PC-9 (cell line): ENCODE measurements around the gene RGS3. TPM values are rescaled to one million over a fixed set of nuclear protein-coding genes. Genes with fewer than 3 reads are reported as not detected.

Source experiments
- BruUV-seq: library from RNA; stranded (reverse); fragments of 400-500 nt; replicated peaks from 2 replicates; lab custom pipeline; 2021; lab: Mats Ljungman, UMichigan
- CTCF ChIA-PET: fragments of 300-600 bp; sonication (Branson Sonifier 250); formaldehyde crosslinking; loops from one replicate; lab custom pipeline; 2022; ENCODE audit warnings: antibody characterized with exemption; lab: Charles Lee
- POLR2A ChIA-PET: fragments of 300-600 bp; sonication (Branson Sonifier 250); formaldehyde crosslinking; loops from one replicate; lab custom pipeline; 2022; ENCODE audit warnings: antibody characterized with exemption; ENCODE audit not compliant: unreplicated experiment; lab: Charles Lee
- DNase-seq, 2 experiments: peaks; one replicate each; pipeline versions ENCODE4 v3.0.0 to v3.0.0-alpha.2; 2015 to 2022; ENCODE audit warnings: mixed read lengths in 1 of 2
- H2AFZ ChIP-seq: fragments of 200-600 bp; sonication (generic); 2 replicates; pipeline ENCODE4 v1.8.1; 2017; ENCODE audit warnings: antibody characterized with exemption
- H3F3A ChIP-seq: fragments of 200-600 bp; sonication (generic); 2 replicates; pipeline ENCODE4 v1.8.1; 2017; ENCODE audit warnings: antibody characterized with exemption, mild to moderate bottlenecking, low read depth; ENCODE audit not compliant: insufficient read depth
- H3K27ac ChIP-seq: fragments of 200-600 bp; sonication (generic); 2 replicates; pipeline ENCODE4 v1.6.1; 2016; ENCODE audit warnings: mixed run types
- H3K27me3 ChIP-seq: fragments of 200-600 bp; sonication (generic); 2 replicates; pipeline ENCODE4 v1.6.1; 2016; ENCODE audit warnings: low read depth, mixed run types; ENCODE audit not compliant: insufficient read depth
- H3K36me3 ChIP-seq: fragments of 200-600 bp; sonication (generic); 2 replicates; pipeline ENCODE4 v1.6.1; 2016; ENCODE audit warnings: low read depth, mixed run types
- H3K4me1 ChIP-seq: fragments of 200-600 bp; sonication (generic); replicated peaks from 2 replicates; pipeline ENCODE4 v1.6.1; 2016; ENCODE audit warnings: mixed run types; ENCODE audit not compliant: insufficient read depth
- H3K4me2 ChIP-seq: fragments of 200-600 bp; sonication (generic); 2 replicates; pipeline ENCODE4 v1.6.1; 2017; ENCODE audit warnings: mixed run types
- H3K4me3 ChIP-seq: fragments of 200-600 bp; sonication (generic); 2 replicates; pipeline ENCODE4 v1.6.1; 2016; ENCODE audit warnings: mixed run types
- H3K79me2 ChIP-seq: fragments of 200-600 bp; sonication (generic); 2 replicates; pipeline ENCODE4 v1.6.1; 2017; ENCODE audit warnings: low read depth, mixed run types
- H3K9me2 ChIP-seq: fragments of 200-600 bp; sonication (generic); 2 replicates; pipeline ENCODE4 v1.8.1; 2017; ENCODE audit warnings: mild to moderate bottlenecking; ENCODE audit not compliant: insufficient read depth
- H3K9me3 ChIP-seq: fragments of 200-600 bp; sonication (generic); 2 replicates; pipeline ENCODE4 v1.8.1; 2016; ENCODE audit warnings: low read depth; ENCODE audit not compliant: insufficient read depth
- H4K20me1 ChIP-seq: fragments of 200-600 bp; sonication (generic); 2 replicates; pipeline ENCODE4 v1.8.1; 2017; ENCODE audit not compliant: insufficient read depth
- EZH2 ChIP-seq: fragments of 200-600 bp; sonication (generic); IDR thresholded peaks from 2 replicates; pipeline ENCODE4 v1.8.0; 2017; ENCODE audit warnings: antibody characterized with exemption, low read depth
- intact Hi-C: fragments of 100-400 bp; cut with micrococcal nuclease; formaldehyde crosslinking; loops from one replicate; pipeline ENCODE4 v1.10.0; 2022; ENCODE audit not compliant: unreplicated experiment
- total RNA-seq: library from RNA; stranded (reverse); gene quantifications from 2 replicates; pipeline ENCODE4 v1.2.3, GENCODE V29; 2021
- TF ChIP-seq, protein P1 (sequence below): fragments of 200-600 bp; sonication (generic); conservative IDR thresholded peaks from 2 replicates; pipeline ENCODE4 v1.6.1; 2017; ENCODE audit warnings: mixed run types, antibody characterized with exemption, mild to moderate bottlenecking, moderate library complexity

RGS3 gene
- total RNA-seq, 1 experiment from 2014 or later = 75.8 TPM

DNA sequence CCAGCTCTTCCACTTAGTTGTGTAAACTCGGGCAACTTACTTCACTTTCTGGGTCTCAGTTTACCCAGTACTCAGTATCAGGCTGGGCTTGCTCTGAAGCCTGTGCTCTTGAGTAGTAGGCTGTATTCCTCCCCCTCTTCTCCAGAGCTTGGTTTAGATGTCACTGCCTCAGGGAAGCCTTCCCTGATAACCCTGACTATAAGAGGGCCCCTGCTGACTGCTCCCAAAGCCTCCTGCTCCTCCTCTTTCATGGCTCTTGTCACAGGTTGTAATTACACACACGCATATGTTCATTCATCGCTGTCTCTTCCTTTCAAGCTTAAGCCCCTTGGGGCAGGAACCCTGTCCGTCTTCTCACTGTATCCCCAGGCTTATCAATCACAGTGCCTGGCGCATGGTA lies 140.2 kb downstream of the RGS3 start:
- Histone ChIP-seq H3K4me3 (no peak overlapping the region), H3K27ac (no peak overlapping the region), H3K79me2 (no peaks in the 10 kb centered on the region), H3K9me2 (no peaks in the 10 kb centered on the region), H3K4me1 (peaks cover 10% of the 10 kb centered on the region; the same call in 1 of the 2 replicates), H2AFZ (no peak overlapping the region), H3K9me3 (no peaks in the 10 kb centered on the region; the same call in 1 of the 2 replicates), H3K36me3 (no peaks in the 10 kb centered on the region), H4K20me1 (no peaks in the 10 kb centered on the region), H3F3A (no peaks in the 10 kb centered on the region), H3K4me2 (no peak overlapping the region), H3K27me3 (no peaks in the 10 kb centered on the region)
- POLR2A ChIA-PET = interaction anchor here (0.6 kb wide), 2 partner anchors 77 to 193 kb away, joined by 5 to 6 read pairs; partner anchors contain the start of genes C9orf43 and POLE3
- CTCF ChIA-PET = no interaction called here
- BruUV-seq = no TSS peak
- no peak for DNase-seq
- no peak for TF ChIP-seq EZH2
- TF ChIP-seq, protein P1, sequence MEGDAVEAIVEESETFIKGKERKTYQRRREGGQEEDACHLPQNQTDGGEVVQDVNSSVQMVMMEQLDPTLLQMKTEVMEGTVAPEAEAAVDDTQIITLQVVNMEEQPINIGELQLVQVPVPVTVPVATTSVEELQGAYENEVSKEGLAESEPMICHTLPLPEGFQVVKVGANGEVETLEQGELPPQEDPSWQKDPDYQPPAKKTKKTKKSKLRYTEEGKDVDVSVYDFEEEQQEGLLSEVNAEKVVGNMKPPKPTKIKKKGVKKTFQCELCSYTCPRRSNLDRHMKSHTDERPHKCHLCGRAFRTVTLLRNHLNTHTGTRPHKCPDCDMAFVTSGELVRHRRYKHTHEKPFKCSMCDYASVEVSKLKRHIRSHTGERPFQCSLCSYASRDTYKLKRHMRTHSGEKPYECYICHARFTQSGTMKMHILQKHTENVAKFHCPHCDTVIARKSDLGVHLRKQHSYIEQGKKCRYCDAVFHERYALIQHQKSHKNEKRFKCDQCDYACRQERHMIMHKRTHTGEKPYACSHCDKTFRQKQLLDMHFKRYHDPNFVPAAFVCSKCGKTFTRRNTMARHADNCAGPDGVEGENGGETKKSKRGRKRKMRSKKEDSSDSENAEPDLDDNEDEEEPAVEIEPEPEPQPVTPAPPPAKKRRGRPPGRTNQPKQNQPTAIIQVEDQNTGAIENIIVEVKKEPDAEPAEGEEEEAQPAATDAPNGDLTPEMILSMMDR = no peak
- intact Hi-C loops = loop anchor here (2.0 kb wide), 1 partner anchor 17 kb away; no protein-coding TSS in a partner anchor

DNA sequence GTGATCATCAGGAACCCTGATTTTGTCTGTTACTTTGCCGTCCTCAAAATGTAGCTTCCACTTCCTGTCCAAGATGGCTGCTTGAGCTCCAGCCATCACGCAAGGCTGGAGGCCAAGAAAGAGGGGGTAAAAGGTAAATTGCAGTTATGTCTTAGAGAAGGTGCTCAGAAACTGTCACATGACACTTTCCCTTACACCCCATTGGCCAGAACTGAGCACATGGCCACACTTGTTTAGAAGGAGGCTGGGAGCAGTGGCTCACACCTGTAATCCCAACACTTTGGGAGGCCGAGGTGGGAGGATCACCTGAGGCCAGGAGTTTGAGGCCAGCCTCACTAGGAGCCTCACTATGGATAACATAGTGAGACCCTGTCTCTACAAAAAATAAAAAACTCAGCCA lies 140.9 kb downstream of the RGS3 start:
- no peak for TF ChIP-seq EZH2
- TF ChIP-seq, protein P1 = no peak
- Histone ChIP-seq H3K4me2 (no peak overlapping the region), H3F3A (no peaks in the 10 kb centered on the region), H4K20me1 (no peaks in the 10 kb centered on the region), H2AFZ (no peak overlapping the region), H3K9me3 (no peaks in the 10 kb centered on the region; the same call in 1 of the 2 replicates), H3K27me3 (no peaks in the 10 kb centered on the region), H3K79me2 (no peaks in the 10 kb centered on the region), H3K27ac (no peak overlapping the region), H3K36me3 (no peaks in the 10 kb centered on the region), H3K9me2 (no peaks in the 10 kb centered on the region), H3K4me1 (peaks cover 10% of the 10 kb centered on the region; the same call in 1 of the 2 replicates), H3K4me3 (no peak overlapping the region)
- POLR2A ChIA-PET = no interaction called here
- intact Hi-C loops = no loop called here
- DNase-seq = no peak
- no TSS peak for BruUV-seq
- CTCF ChIA-PET = no interaction called here

DNA sequence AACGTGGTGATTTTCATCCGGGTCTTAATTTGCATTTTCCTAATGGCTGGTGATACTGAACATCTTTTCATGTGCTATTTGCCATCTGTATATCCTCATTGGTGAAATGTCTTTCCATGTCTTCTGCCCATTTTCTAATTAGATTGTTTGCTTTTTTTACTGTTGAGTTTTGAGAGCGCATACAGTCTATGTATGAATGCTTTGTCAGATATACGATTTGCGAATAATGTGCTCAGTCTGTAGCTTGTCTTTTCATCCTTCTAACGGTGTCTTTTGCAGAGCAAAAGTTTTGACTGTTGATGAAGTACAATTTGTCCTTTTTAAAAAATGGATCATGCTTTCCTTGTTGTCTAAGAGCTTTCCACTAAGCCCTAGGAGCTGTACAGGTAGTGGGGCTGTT lies 143.0 kb downstream of the RGS3 start:
- H3K36me3 ChIP-seq = no peaks in the 10 kb centered on the region
- intact Hi-C loops = no loop called here
- H3K4me3 ChIP-seq = no peak overlapping the region
- H3K27me3 ChIP-seq = no peaks in the 10 kb centered on the region
- H2AFZ ChIP-seq = no peak overlapping the region
- H3K79me2 ChIP-seq = no peaks in the 10 kb centered on the region
- H3K9me3 ChIP-seq = no peaks in the 10 kb centered on the region; the same call in 1 of the 2 replicates
- peaks cover 10% of the 10 kb centered on the region; the same call in 1 of the 2 replicates for H3K4me1 ChIP-seq
- H3K4me2 ChIP-seq = no peak overlapping the region
- H3K9me2 ChIP-seq = no peaks in the 10 kb centered on the region
- DNase-seq = no peak
- BruUV-seq = no TSS peak
- no peaks in the 10 kb centered on the region for H3F3A ChIP-seq
- ChIA-PET CTCF (interaction anchor here (0.6 kb wide), 1 partner anchor 69 kb away, joined by 11 read pairs; no protein-coding TSS in a partner anchor), POLR2A (interaction anchor here (0.6 kb wide), 3 partner anchors 16 to 40 kb away, joined by 4 to 12 read pairs (median 9); no protein-coding TSS in a partner anchor)
- H4K20me1 ChIP-seq = no peaks in the 10 kb centered on the region
- TF ChIP-seq, protein P1 = no peak
- no peak for TF ChIP-seq EZH2
- no peak overlapping the region for H3K27ac ChIP-seq
